ENCODE data around the gene C1orf52.
"Not testable (repeated sequence)": the region's sequence is repeated elsewhere in the genome, so short reads cannot be mapped to it uniquely, and the experiment has no call there.

C1orf52 gene

GRCh38 chr1:85277802-85278201 is 18.3 kb upstream of the C1orf52 start:
- DNase-seq: no peak

- DNase-seq: no peak
Observed at GRCh38 chr1:85276978-85277639, 17.6 kb upstream of the C1orf52 start.

- peak; percentile 97 for DNase-seq
Observed at GRCh38 chr1:85276215-85276977, 16.9 kb upstream of the C1orf52 start, which contains the start of gene BCL10. TSS of gene BCL10 (minus strand) at chr1:85276632. CDS start at chr1:85276352, 280 bp downstream.

- no peak for DNase-seq
Observed at GRCh38 chr1:85275701-85276214, 16.3 kb upstream of the C1orf52 start.

- no peak for DNase-seq
Observed at GRCh38 chr1:85274969-85275453, 15.5 kb upstream of the C1orf52 start.

GRCh38 chr1:85273397-85273796 is 13.9 kb upstream of the C1orf52 start:
- no peak for DNase-seq

GRCh38 chr1:85268801-85269585 is 9.5 kb upstream of the C1orf52 start:
- no peak for DNase-seq

- DNase-seq: no peak
Observed at GRCh38 chr1:85267313-85267712, 7.9 kb upstream of the C1orf52 start.

- no peak for DNase-seq
Observed at GRCh38 chr1:85264150-85264549, 4.7 kb upstream of the C1orf52 start.

- DNase-seq: no peak
Observed at GRCh38 chr1:85262985-85263384, 3.5 kb upstream of the C1orf52 start.

- DNase-seq: no peak
Observed at GRCh38 chr1:85259912-85260274, 431 bp upstream of the C1orf52 start.

GRCh38 chr1:85258536-85259117 is 835 bp downstream of the C1orf52 start:
- no peak for DNase-seq

- DNase-seq: not testable (repeated sequence)
Observed at GRCh38 chr1:85249042-85249441, 10.4 kb downstream of the C1orf52 start.

GRCh38 chr1:85245891-85246290 is 13.6 kb downstream of the C1orf52 start:
- no peak for DNase-seq

GRCh38 chr1:85245456-85245855 is 14.0 kb downstream of the C1orf52 start:
- no peak for DNase-seq

- no peak for DNase-seq
Observed at GRCh38 chr1:85244271-85245061, 15.0 kb downstream of the C1orf52 start.

- DNase-seq: no peak
Observed at GRCh38 chr1:85243372-85243771, 16.1 kb downstream of the C1orf52 start.

GRCh38 chr1:85240643-85241042 is 18.8 kb downstream of the C1orf52 start:
- DNase-seq: no peak

- no peak for DNase-seq
Observed at GRCh38 chr1:85240174-85240601, 19.3 kb downstream of the C1orf52 start.

- DNase-seq: no peak
Observed at GRCh38 chr1:85237613-85238012, 21.8 kb downstream of the C1orf52 start.

GRCh38 chr1:85230305-85230977 is 29.0 kb downstream of the C1orf52 start:
- DNase-seq: no peak
